Keratinocyte (primary cell): Measurements from ENCODE around the gene RYR2. TPM values are rescaled to one million over a fixed set of nuclear protein-coding genes. Genes with fewer than 3 reads are reported as not detected.

Experiments
- DNase-seq: peaks from one replicate; pipeline ENCODE4 v3.0.0-alpha.2; 2011; ENCODE audit warnings: low read depth, missing footprints, low spot score
- FAIRE-seq: peaks from 2 replicates; lab custom pipeline; 2011; peaks lifted over from hg19 to GRCh38; lab: Jason Lieb, UNC
- H2AFZ ChIP-seq: 2 replicates; pipeline ENCODE4 v1.6.0; 2012; ENCODE audit warnings: low read length, control low read depth, inconsistent platforms; ENCODE audit not compliant: control insufficient read depth
- H3K27ac ChIP-seq: 2 replicates; pipeline ENCODE4 v1.5.1; 2011; ENCODE audit warnings: low read length; ENCODE audit not compliant: control insufficient read depth, insufficient read depth
- H3K27me3 ChIP-seq: 3 replicates; pipeline ENCODE4 v1.6.0; 2011; ENCODE audit warnings: low read length; ENCODE audit not compliant: control insufficient read depth, insufficient read depth; ENCODE audit errors: extremely low read depth
- H3K36me3 ChIP-seq, 2 experiments: 2 replicates in 1 of 2; 3 replicates in 1 of 2; pipeline ENCODE4 v1.5.1; 2011; ENCODE audit warnings: low read length in 2 of 2, mild to moderate bottlenecking in 1 of 2; ENCODE audit not compliant: control insufficient read depth in 2 of 2, insufficient read depth in 2 of 2; ENCODE audit errors: extremely low read depth in 1 of 2
- H3K4me1 ChIP-seq: 3 replicates; pipeline ENCODE4 v1.5.1; 2011; ENCODE audit warnings: low read length; ENCODE audit not compliant: control insufficient read depth, insufficient read depth; ENCODE audit errors: extremely low read depth
- H3K4me2 ChIP-seq: 3 replicates; pipeline ENCODE4 v1.6.0; 2011; ENCODE audit warnings: low read depth, low read length; ENCODE audit not compliant: control insufficient read depth, insufficient read depth; ENCODE audit errors: extremely low read depth
- H3K4me3 ChIP-seq, 3 experiments: fragments of 200-600 bp in 1 of 3; sonication (generic) in 1 of 3; 2 replicates in 2 of 3; 3 replicates in 1 of 3; pipeline ENCODE4 v1.5.1; 2011 to 2016; ENCODE audit warnings: low read length in 3 of 3, mild to moderate bottlenecking in 3 of 3, control low read depth in 2 of 3, inconsistent platforms in 1 of 3, low read depth in 1 of 3, mixed read lengths in 1 of 3, mixed run types in 1 of 3, moderate library complexity in 1 of 3; ENCODE audit not compliant: control insufficient read depth in 2 of 3, insufficient read depth in 2 of 3; ENCODE audit errors: extremely low read depth in 1 of 3
- H3K79me2 ChIP-seq: 2 replicates; pipeline ENCODE4 v1.6.0; 2012; ENCODE audit warnings: low read length; ENCODE audit not compliant: control insufficient read depth, insufficient read depth
- H3K9ac ChIP-seq: 3 replicates; pipeline ENCODE4 v1.6.0; 2011; ENCODE audit warnings: low read length; ENCODE audit not compliant: control insufficient read depth, insufficient read depth; ENCODE audit errors: extremely low read depth
- H3K9me1 ChIP-seq: 3 replicates; pipeline ENCODE4 v1.6.0; 2011; ENCODE audit warnings: low read length; ENCODE audit not compliant: control insufficient read depth, insufficient read depth; ENCODE audit errors: extremely low read depth
- H3K9me3 ChIP-seq: 2 replicates; pipeline ENCODE4 v1.5.1; 2012; ENCODE audit warnings: low read depth, low read length; ENCODE audit not compliant: control insufficient read depth
- H4K20me1 ChIP-seq: 3 replicates; pipeline ENCODE4 v1.6.0; 2011; ENCODE audit warnings: low read length; ENCODE audit not compliant: control insufficient read depth, insufficient read depth; ENCODE audit errors: extremely low read depth
- CTCF ChIP-seq, 3 experiments: IDR thresholded peaks in 1 of 3; conservative IDR thresholded peaks in 1 of 3; optimal IDR thresholded peaks in 1 of 3; 2 replicates in 2 of 3; 3 replicates in 1 of 3; pipeline versions ENCODE3 to v1.5.1; 2011; ENCODE audit warnings: low read length in 3 of 3, mild to moderate bottlenecking in 3 of 3, moderate library complexity in 2 of 3, control low read depth in 1 of 3, inconsistent platforms in 1 of 3; ENCODE audit not compliant: insufficient read depth in 2 of 3; ENCODE audit errors: extremely low read depth in 1 of 3
- EZH2 ChIP-seq: IDR thresholded peaks from one replicate; pipeline ENCODE4 v1.6.1; 2012; ENCODE audit warnings: inconsistent platforms, mild to moderate bottlenecking, low read length, moderate library complexity
- dilution Hi-C: fragments of 300-500 bp; cut with MboI; formaldehyde crosslinking; loops from one replicate; pipeline ENCODE4 v1.7.0; 2020; ENCODE audit warnings: low sequenced_read_pairs; ENCODE audit not compliant: extremely low pct_ligation_motif_present
- polyA plus RNA-seq, 5 experiments: library from polyadenylated mRNA; depleted of rRNA in 3 of 5; stranded (reverse) in 3 of 5; stranded (forward) in 1 of 5; unstranded in 1 of 5; fragments of >200 nt; gene quantifications; 1 replicate in 1 of 5; 2 replicates in 3 of 5; 3 replicates in 1 of 5; pipeline versions ENCODE4 v1.2.1 to v1.2.3, GENCODE V29; 2011 to 2012; ENCODE audit warnings: missing spikeins in 2 of 5, low read depth in 1 of 5, low replicate concordance in 1 of 5

Gene RYR2
- polyA plus RNA-seq, 1 donor (not counting 4 experiments of a cell fraction or from before 2014, with no cell fraction given): 0.05 TPM

- H3K27ac ChIP-seq: no peak overlapping the region
- FAIRE-seq (no peak), DNase-seq (no peak)
- H2AFZ ChIP-seq: no peak overlapping the region
- H3K9me3 ChIP-seq: peaks cover 2% of the 10 kb centered on the region
- H3K4me1 ChIP-seq: no peaks in the 10 kb centered on the region
- H4K20me1 ChIP-seq: no peaks in the 10 kb centered on the region
- H3K79me2 ChIP-seq: no peaks in the 10 kb centered on the region
- no peak overlapping the region for H3K4me3 ChIP-seq
- H3K9me1 ChIP-seq: no peaks in the 10 kb centered on the region
- no peaks in the 10 kb centered on the region for H3K36me3 ChIP-seq
- H3K9ac ChIP-seq: no peak overlapping the region
- H3K27me3 ChIP-seq: no peaks in the 10 kb centered on the region
- no peak overlapping the region for H3K4me2 ChIP-seq
- dilution Hi-C loops: no loop called here
- TF ChIP-seq EZH2 (no peak), CTCF (optimal IDR thresholded peaks at IDR 0.05 in 1 of 3, IDR thresholded peaks at IDR 0.05 in 1 of 3, conservative IDR thresholded peaks at IDR 0.05 in 1 of 3; ENCODE audit: extremely low read depth in 1 of 3, insufficient read depth in 2 of 3, low read length in 3 of 3) (no peak)
These were observed 458.6 kb downstream of the RYR2 start for GRCh38 chr1:237500566-237500965.

DNA sequence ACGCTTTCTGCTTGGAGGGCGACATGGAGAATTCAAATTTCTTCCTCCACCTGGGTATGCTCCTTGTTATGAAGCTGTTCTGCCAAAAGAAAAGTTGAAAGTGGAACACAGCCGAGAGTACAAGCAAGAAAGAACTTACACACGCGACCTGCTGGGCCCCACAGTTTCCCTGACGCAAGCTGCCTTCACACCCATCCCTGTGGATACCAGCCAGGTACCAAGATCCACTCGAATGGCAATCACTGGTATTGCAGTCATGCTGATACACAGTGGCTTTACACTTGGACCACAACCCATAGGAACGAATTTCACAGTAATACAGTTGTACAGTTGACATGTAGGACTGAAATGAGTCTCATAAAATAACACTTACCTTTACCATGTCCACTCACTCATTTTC is 461.3 kb downstream of the RYR2 start:
- Histone ChIP-seq H3K9ac (no peak overlapping the region), H3K27me3 (no peaks in the 10 kb centered on the region), H3K27ac (no peak overlapping the region), H3K79me2 (no peaks in the 10 kb centered on the region), H4K20me1 (no peaks in the 10 kb centered on the region), H3K4me1 (no peaks in the 10 kb centered on the region), H3K36me3 (no peaks in the 10 kb centered on the region), H3K9me1 (no peaks in the 10 kb centered on the region), H3K9me3 (peaks cover 2% of the 10 kb centered on the region), H3K4me2 (no peak overlapping the region), H3K4me3 (no peak overlapping the region), H2AFZ (no peak overlapping the region)
- no peak for DNase-seq
- FAIRE-seq: no peak
- dilution Hi-C loops: no loop called here
- TF ChIP-seq EZH2 (no peak), CTCF (optimal IDR thresholded peaks at IDR 0.05 in 1 of 3, IDR thresholded peaks at IDR 0.05 in 1 of 3, conservative IDR thresholded peaks at IDR 0.05 in 1 of 3; ENCODE audit: extremely low read depth in 1 of 3, insufficient read depth in 2 of 3, low read length in 3 of 3) (no peak)
